Ishikawa (cell line): ENCODE data around the gene ACBD5.

Source experiments
- CEBPB ChIP-seq: IDR thresholded peaks from 2 replicates; pipeline ENCODE4 v1.6.1; 2012
- CREB1 ChIP-seq: IDR thresholded peaks from 2 replicates; pipeline ENCODE4 v1.6.1; 2012; ENCODE audit warnings: low read depth
- EGR1 ChIP-seq: IDR thresholded peaks from 2 replicates; pipeline ENCODE4 v1.6.1; 2012
- EP300 ChIP-seq: IDR thresholded peaks from 2 replicates; pipeline ENCODE4 v1.6.1; 2012; ENCODE audit warnings: borderline replicate concordance
- FOXM1 ChIP-seq: IDR thresholded peaks from 2 replicates; pipeline ENCODE4 v1.6.1; 2012; ENCODE audit warnings: low read depth, borderline replicate concordance
- NFIC ChIP-seq: IDR thresholded peaks from 2 replicates; pipeline ENCODE4 v1.6.1; 2012
- RAD21 ChIP-seq: IDR thresholded peaks from 2 replicates; pipeline ENCODE4 v1.6.1; 2012; ENCODE audit warnings: low read depth
- TAF1 ChIP-seq: IDR thresholded peaks from 2 replicates; pipeline ENCODE4 v1.6.1; 2012; ENCODE audit warnings: low read depth, mild to moderate bottlenecking
- TCF12 ChIP-seq: IDR thresholded peaks from 2 replicates; pipeline ENCODE4 v1.6.1; 2012; ENCODE audit warnings: low read depth
- TEAD4 ChIP-seq: IDR thresholded peaks from 2 replicates; pipeline ENCODE4 v1.6.1; 2012
- USF1 ChIP-seq: IDR thresholded peaks from 2 replicates; pipeline ENCODE4 v1.6.1; 2012
- YY1 ChIP-seq: IDR thresholded peaks from 2 replicates; pipeline ENCODE4 v1.6.1; 2012; ENCODE audit warnings: low read depth
- ZBTB7A ChIP-seq: IDR thresholded peaks from 2 replicates; pipeline ENCODE4 v1.6.1; 2012; ENCODE audit warnings: low read depth
- TF ChIP-seq, protein P1 (sequence below): IDR thresholded peaks from 2 replicates; pipeline ENCODE4 v1.6.1; 2012; ENCODE audit warnings: low read depth, mild to moderate bottlenecking
- TF ChIP-seq, protein P2 (sequence below): IDR thresholded peaks from 2 replicates; pipeline ENCODE4 v1.6.1; 2012

Gene ACBD5

GRCh38 chr10:27242473-27242950, 1.9 kb upstream of the ACBD5 start:
- TF ChIP-seq, protein P1, sequence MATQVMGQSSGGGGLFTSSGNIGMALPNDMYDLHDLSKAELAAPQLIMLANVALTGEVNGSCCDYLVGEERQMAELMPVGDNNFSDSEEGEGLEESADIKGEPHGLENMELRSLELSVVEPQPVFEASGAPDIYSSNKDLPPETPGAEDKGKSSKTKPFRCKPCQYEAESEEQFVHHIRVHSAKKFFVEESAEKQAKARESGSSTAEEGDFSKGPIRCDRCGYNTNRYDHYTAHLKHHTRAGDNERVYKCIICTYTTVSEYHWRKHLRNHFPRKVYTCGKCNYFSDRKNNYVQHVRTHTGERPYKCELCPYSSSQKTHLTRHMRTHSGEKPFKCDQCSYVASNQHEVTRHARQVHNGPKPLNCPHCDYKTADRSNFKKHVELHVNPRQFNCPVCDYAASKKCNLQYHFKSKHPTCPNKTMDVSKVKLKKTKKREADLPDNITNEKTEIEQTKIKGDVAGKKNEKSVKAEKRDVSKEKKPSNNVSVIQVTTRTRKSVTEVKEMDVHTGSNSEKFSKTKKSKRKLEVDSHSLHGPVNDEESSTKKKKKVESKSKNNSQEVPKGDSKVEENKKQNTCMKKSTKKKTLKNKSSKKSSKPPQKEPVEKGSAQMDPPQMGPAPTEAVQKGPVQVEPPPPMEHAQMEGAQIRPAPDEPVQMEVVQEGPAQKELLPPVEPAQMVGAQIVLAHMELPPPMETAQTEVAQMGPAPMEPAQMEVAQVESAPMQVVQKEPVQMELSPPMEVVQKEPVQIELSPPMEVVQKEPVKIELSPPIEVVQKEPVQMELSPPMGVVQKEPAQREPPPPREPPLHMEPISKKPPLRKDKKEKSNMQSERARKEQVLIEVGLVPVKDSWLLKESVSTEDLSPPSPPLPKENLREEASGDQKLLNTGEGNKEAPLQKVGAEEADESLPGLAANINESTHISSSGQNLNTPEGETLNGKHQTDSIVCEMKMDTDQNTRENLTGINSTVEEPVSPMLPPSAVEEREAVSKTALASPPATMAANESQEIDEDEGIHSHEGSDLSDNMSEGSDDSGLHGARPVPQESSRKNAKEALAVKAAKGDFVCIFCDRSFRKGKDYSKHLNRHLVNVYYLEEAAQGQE, result no peak
- TF ChIP-seq EP300, result no peak
- no peak for TF ChIP-seq ZBTB7A
- TF ChIP-seq CREB1, result no peak
- TF ChIP-seq, protein P2, sequence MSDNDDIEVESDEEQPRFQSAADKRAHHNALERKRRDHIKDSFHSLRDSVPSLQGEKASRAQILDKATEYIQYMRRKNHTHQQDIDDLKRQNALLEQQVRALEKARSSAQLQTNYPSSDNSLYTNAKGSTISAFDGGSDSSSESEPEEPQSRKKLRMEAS, result no peak
- no peak for TF ChIP-seq TAF1
- no peak for TF ChIP-seq TEAD4
- no peak for TF ChIP-seq USF1
- no peak for TF ChIP-seq EGR1
- TF ChIP-seq NFIC, result no peak
- TF ChIP-seq FOXM1, result no peak
- TF ChIP-seq YY1, result no peak
- no peak for TF ChIP-seq RAD21
- TF ChIP-seq CEBPB, result no peak
- TF ChIP-seq TCF12, result no peak

DNA sequence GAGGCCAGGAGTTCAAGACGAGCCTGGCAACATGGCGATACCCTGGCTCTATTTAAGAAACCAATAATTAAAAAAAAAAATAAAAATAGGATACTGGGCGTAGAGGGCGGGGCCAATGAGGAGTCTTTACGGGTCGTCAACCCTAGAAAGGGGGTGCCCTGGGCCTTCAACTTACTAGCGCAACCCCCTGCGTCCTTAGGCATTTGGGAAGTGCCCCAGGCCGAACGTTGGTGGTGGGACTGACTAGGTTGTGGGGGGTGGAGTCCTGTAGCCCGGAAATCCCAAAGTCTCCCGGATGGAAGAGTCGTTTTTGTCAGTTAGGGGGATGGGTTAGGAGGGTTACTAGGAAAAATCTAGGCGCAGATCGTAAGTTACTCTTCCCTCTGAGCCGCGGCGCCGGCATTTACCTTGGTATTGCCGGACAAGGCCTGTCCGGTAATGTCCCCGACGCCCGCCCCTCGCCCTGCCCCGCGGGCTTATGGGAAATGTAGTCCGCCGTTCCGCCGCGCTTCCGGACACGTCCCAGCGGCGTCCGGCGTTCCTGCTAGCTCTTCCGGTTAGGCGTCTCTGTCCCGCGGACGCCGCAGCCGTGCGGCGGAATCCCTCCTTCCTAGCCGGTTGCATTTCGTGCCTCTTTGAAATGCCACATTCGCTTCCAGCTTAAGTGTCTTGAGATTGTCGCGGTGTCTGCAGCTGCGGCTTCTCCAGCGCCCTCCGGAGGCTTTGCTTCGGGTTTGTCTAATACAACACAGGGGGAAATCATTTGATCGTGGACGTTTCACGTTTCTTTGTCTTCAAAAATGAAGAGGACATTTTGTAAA, 1.3 kb upstream of the ACBD5 start:
- TF ChIP-seq YY1, result 0 out of 2 replicates have a peak, but pooled peaks have one; percentile 43
- TF ChIP-seq NFIC, result no peak
- no peak for TF ChIP-seq CEBPB
- no peak for TF ChIP-seq ZBTB7A
- TF ChIP-seq USF1, result peak; percentile 15; the same call in 1 of the 2 replicates
- TF ChIP-seq FOXM1, result no peak
- TF ChIP-seq RAD21, result peak; percentile 2; the same call in 1 of the 2 replicates
- TF ChIP-seq TEAD4, result peak; percentile 41; the same call in 1 of the 2 replicates
- 0 out of 2 replicates have a peak, but pooled peaks have one; percentile 12 for TF ChIP-seq CREB1
- no peak for TF ChIP-seq EGR1
- TF ChIP-seq EP300, result peak; percentile 39; the same call in 1 of the 2 replicates
- TF ChIP-seq TCF12, result peak; percentile 74
- TF ChIP-seq, protein P2, result peak; percentile 62
- peak; percentile 90 for TF ChIP-seq TAF1
- TF ChIP-seq, protein P1, result no peak

GRCh38 chr10:27241010-27241651, 534 bp upstream of the ACBD5 start:
- TF ChIP-seq EGR1, result no peak
- TF ChIP-seq TCF12, result no peak
- no peak for TF ChIP-seq CREB1
- TF ChIP-seq CEBPB, result no peak
- TF ChIP-seq RAD21, result no peak
- TF ChIP-seq NFIC, result no peak
- TF ChIP-seq USF1, result no peak
- TF ChIP-seq ZBTB7A, result no peak
- no peak; the same call in 1 of the 2 replicates for TF ChIP-seq YY1
- peak; percentile 6; the same call in 1 of the 2 replicates for TF ChIP-seq TAF1
- TF ChIP-seq, protein P2, result peak; percentile 43; the same call in 1 of the 2 replicates
- no peak for TF ChIP-seq TEAD4
- TF ChIP-seq EP300, result no peak
- TF ChIP-seq FOXM1, result no peak
- TF ChIP-seq, protein P1, result no peak
